ENCODE measurements around the gene HOXA9. TPM values are rescaled to one million over a fixed set of nuclear protein-coding genes. Genes with fewer than 3 reads are reported as not detected.

HOXA9 gene
- total and polyA plus RNA-seq, 2 of the 4 experiments (the other 2 are of a cell fraction): 0.18 to 0.32 TPM

GRCh38 chr7:27113991-27114769 lies 51.2 kb downstream of the HOXA9 start:
- H3K27ac ChIP-seq (ENCODE audit: insufficient read depth, low read length): peak overlapping the region; percentile 93
- H3K56ac ChIP-seq (ENCODE audit: extremely low read depth, insufficient read depth, low read length): peak overlapping the region; percentile 86
- H2AFZ ChIP-seq (replicated peaks; ENCODE audit: low read length, poor library complexity): peak overlapping the region; percentile 16
- H2BK20ac ChIP-seq (ENCODE audit: low read depth, low read length): peak overlapping the region; percentile 50; the same call in 1 of the 2 replicates
- in situ Hi-C loops (cut with MboI; ENCODE audit: low sequenced_read_pairs): no loop called here
- H3K9me1 ChIP-seq (ENCODE audit: insufficient read depth, low read length): peaks cover 15% of the 10 kb centered on the region
- no CpG with 5 or more reads among the region's 26 CpGs for WGBS, 2 experiments (ENCODE audit: extremely low coverage in 2 of 2, insufficient read length in 1 of 2)
- H3K36me3 ChIP-seq (ENCODE audit: control insufficient read depth, insufficient read depth, low read length): peaks cover 15% of the 10 kb centered on the region; the same call in 1 of the 2 replicates
- H3K23ac ChIP-seq (ENCODE audit: low read depth, low read length): peak overlapping the region; percentile 64
- peak overlapping the region; percentile 61 for H3K14ac ChIP-seq (replicated peaks; ENCODE audit: low read depth, low read length)
- peak overlapping the region; percentile 65 for H3K4me3 ChIP-seq (ENCODE audit: insufficient read depth, low read depth, low read length)
- peak overlapping the region; percentile 90 for H3K4ac ChIP-seq (ENCODE audit: low read depth, low read length)
- H4K20me1 ChIP-seq (ENCODE audit: insufficient read depth, low read length): peaks cover 14% of the 10 kb centered on the region
- H2BK15ac ChIP-seq (ENCODE audit: low read depth, low read length): peak overlapping the region; percentile 53; the same call in 2 of the 3 replicates
- ChIA-PET POLR2A (ENCODE audit: unreplicated experiment) (interaction anchor here (0.7 to 0.9 kb wide), 2 partner anchors 16 to 413 kb away, joined by 3 read pairs; no protein-coding TSS in a partner anchor), CTCF (interaction anchor here (1.2 kb wide), 1 partner anchor 13 kb away, joined by 4 read pairs; no protein-coding TSS in a partner anchor)
- peaks cover 23% of the 10 kb centered on the region for H3K4me1 ChIP-seq (ENCODE audit: control insufficient read depth, insufficient read depth, low read length)
- peak; percentile 2; the same call in 1 of the 2 replicates for ATAC-seq (ENCODE audit: low read depth)
- peak overlapping the region; percentile 52 to 68 for H4K8ac ChIP-seq (ENCODE audit: low read depth in 2 of 2, low read length in 2 of 2)
- H4K5ac ChIP-seq (ENCODE audit: low read depth, low read length): peak overlapping the region; percentile 63
- H3K79me1 ChIP-seq (ENCODE audit: low read depth in 1 of 2, low read length in 2 of 2): peaks cover 0 to 40% of the 10 kb centered on the region in 2 experiments; a peak in 2 of 4 replicates
- peak overlapping the region; percentile 82 for H2BK5ac ChIP-seq (ENCODE audit: low read depth, low read length, poor library complexity, severe bottlenecking)
- peak overlapping the region; percentile 53 for H2AK9ac ChIP-seq (replicated peaks; ENCODE audit: low read depth, low read length, poor library complexity)
- H2BK120ac ChIP-seq (ENCODE audit: low read depth, low read length): peak overlapping the region; percentile 71
- peak overlapping the region; percentile 94 for H3K4me2 ChIP-seq (ENCODE audit: low read depth, low read length)
- intact Hi-C loops (cut with micrococcal nuclease): loop anchor here (2.0 kb wide), 1 partner anchor 13 kb away; no protein-coding TSS in a partner anchor
- H3K27me3 ChIP-seq (ENCODE audit: control insufficient read depth, insufficient read depth, low read length): no peaks in the 10 kb centered on the region
- TF ChIP-seq RFX5 (IDR thresholded peaks at IDR 0.05; ENCODE audit: low read depth, low read length): 0 out of 2 replicates have a peak, but pooled peaks have one; percentile 30
- TF ChIP-seq MXI1 (IDR thresholded peaks at IDR 0.05; ENCODE audit: borderline replicate concordance, low read depth, low read length): no peak
- peak; percentile 55 for TF ChIP-seq MAZ (IDR thresholded peaks at IDR 0.05; ENCODE audit: borderline replicate concordance, low read depth, low read length)
- peak overlapping the region; percentile 76 for H2AK5ac ChIP-seq (ENCODE audit: low read depth, low read length)
- peak overlapping the region; percentile 88 for H3K18ac ChIP-seq (ENCODE audit: low read depth, low read length)
- dilution Hi-C loops (cut with HindIII; ENCODE audit: low sequenced_read_pairs, unreplicated experiment): no loop called here
- peak; percentile 69 for DNase-seq
- peak overlapping the region; percentile 83 for H4K91ac ChIP-seq (ENCODE audit: insufficient read depth, low read depth, low read length)
- peak overlapping the region; percentile 93 for H3K9ac ChIP-seq (ENCODE audit: low read depth, low read length)
- no peaks in the 10 kb centered on the region for H3K9me3 ChIP-seq (ENCODE audit: control insufficient read depth, insufficient read depth, low read length)
- BruUV-seq (replicated peaks): no TSS peak

All from IMR-90 (cell line).